Stimulated activated CD8-positive, alpha-beta memory T cell treated with anti-CD3 and anti-CD28 coated beads, Interleukin-7, amount 100 ng/mL, for 24 hours (primary cell): Measurements from ENCODE around the gene PCNT.

ENCODE experiments used
- DNase-seq: peaks from one replicate; pipeline ENCODE4 v3.0.0-alpha.2; 2020; ENCODE audit warnings: low read depth

PCNT gene

GRCh38 chr21:46340998-46341397, 17.0 kb downstream of the PCNT start:
- DNase-seq, result no peak

- no peak for DNase-seq
Observed at GRCh38 chr21:46344219-46344915, 20.4 kb downstream of the PCNT start.

GRCh38 chr21:46345861-46346260, 21.9 kb downstream of the PCNT start:
- DNase-seq, result no peak

- DNase-seq, result no peak
Observed at GRCh38 chr21:46346296-46347202, 22.6 kb downstream of the PCNT start.

GRCh38 chr21:46347203-46347550, 23.2 kb downstream of the PCNT start:
- DNase-seq, result no peak

GRCh38 chr21:46347791-46348381, 23.9 kb downstream of the PCNT start:
- no peak for DNase-seq

- DNase-seq, result no peak
Observed at GRCh38 chr21:46349134-46349760, 25.3 kb downstream of the PCNT start.

- no peak for DNase-seq
Observed at GRCh38 chr21:46350571-46350970, 26.6 kb downstream of the PCNT start.

GRCh38 chr21:46350981-46351380, 27.0 kb downstream of the PCNT start:
- no peak for DNase-seq

- DNase-seq, result no peak
Observed at GRCh38 chr21:46351476-46352163, 27.7 kb downstream of the PCNT start.

- DNase-seq, result no peak
Observed at GRCh38 chr21:46352164-46352515, 28.2 kb downstream of the PCNT start.

GRCh38 chr21:46352913-46353312, 29.0 kb downstream of the PCNT start:
- no peak for DNase-seq

- no peak for DNase-seq
Observed at GRCh38 chr21:46354046-46354445, 30.1 kb downstream of the PCNT start.

GRCh38 chr21:46354518-46354917, 30.6 kb downstream of the PCNT start:
- DNase-seq, result no peak

GRCh38 chr21:46355161-46356004, 31.4 kb downstream of the PCNT start:
- no peak for DNase-seq

- no peak for DNase-seq
Observed at GRCh38 chr21:46356005-46356338, 32.0 kb downstream of the PCNT start.

GRCh38 chr21:46356494-46357334, 32.8 kb downstream of the PCNT start:
- DNase-seq, result no peak

GRCh38 chr21:46357335-46357604, 33.3 kb downstream of the PCNT start:
- DNase-seq, result no peak

- DNase-seq, result no peak
Observed at GRCh38 chr21:46357684-46358425, 33.9 kb downstream of the PCNT start.

GRCh38 chr21:46361176-46361575, 37.2 kb downstream of the PCNT start:
- no peak for DNase-seq
